GM19351 (cell line): ENCODE results near the gene BAZ1B.
"Not testable (repeated sequence)": the region's sequence is repeated elsewhere in the genome, so short reads cannot be mapped to it uniquely, and the experiment has no call there.

ENCODE experiments used
- ATAC-seq: cut with Tn5 transposase; IDR thresholded peaks from one replicate; pipeline ENCODE4 v1.9.1; 2021; ENCODE audit warnings: mild to moderate bottlenecking, moderate library complexity; ENCODE audit not compliant: unreplicated experiment

BAZ1B gene

DNA sequence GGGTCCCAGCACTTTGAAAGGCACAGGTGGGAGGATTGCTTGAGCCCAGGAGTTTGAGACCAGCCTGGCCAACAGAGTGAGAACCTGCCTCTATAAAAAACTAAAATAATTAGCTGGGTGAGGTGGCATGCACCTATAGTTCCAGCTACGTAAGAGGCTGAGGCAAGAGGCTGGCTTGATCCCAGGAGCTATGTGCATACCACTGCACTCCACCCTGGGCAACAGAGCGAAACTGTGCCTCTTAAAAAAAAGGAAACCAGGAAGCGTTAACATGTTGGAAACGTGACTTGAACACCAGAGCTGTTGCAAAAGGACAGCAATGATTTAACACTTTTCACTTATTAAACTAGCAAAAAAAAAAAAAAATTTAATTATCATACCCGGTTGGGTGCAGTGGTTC lies 12.6 kb downstream of the BAZ1B start:
- no peak for ATAC-seq

DNA sequence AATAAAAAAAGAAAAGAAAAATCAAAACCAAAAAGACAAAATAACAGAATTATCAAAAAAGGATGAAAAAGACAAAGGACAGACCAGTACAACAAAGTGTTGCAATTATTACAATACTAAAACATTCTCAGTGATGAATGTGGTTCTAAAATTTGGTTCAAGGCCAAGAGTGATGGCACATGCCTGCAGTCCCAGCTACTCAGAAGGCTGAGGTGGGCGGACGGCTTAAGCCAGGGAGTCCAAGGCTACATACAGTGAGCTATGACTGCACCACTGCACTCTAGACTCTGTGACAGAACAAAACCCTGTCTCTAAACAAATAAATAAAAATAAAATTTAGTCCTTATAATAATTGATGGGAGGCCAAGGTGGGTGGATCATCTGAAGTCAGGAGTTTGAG lies 14.5 kb downstream of the BAZ1B start:
- ATAC-seq = no peak

DNA sequence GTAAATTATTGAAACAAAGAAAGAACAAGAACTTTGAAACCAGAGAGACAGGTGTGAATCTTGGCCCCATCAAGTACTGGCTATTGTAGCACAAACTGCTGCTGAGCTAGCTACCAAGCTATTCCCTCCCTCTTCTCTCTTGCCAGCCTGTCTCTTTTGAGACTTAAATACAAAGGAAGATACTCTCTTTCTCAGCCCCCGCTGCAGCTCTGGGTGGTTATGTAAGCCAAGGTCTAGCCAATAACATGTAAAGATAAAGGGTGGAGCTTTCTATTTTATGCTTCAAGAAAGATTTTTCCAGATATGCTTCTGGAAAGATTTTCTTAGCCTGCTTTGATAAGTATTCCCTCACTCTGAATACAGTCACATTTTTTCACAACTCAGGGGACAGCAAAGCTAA lies 17.2 kb downstream of the BAZ1B start:
- no peak for ATAC-seq

DNA sequence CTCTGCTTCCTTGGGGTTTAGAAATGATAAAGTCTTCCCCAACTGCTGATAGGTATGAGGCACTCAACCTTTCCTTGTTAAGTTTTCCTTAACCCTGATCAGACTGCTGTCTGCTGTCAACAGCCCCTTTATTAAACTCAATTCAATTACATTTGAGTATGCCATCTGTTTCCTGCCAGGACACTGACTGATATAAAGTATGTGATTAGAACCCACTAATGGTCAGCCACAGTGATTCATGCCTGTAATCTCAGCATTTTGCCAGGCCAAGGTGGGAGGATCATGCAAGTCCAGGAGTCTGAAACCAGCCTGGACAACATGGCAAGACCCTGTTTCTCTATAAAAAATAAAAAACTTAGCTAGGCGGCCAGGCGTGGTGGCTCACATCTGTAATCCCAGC lies 18.1 kb downstream of the BAZ1B start:
- no peak for ATAC-seq

DNA sequence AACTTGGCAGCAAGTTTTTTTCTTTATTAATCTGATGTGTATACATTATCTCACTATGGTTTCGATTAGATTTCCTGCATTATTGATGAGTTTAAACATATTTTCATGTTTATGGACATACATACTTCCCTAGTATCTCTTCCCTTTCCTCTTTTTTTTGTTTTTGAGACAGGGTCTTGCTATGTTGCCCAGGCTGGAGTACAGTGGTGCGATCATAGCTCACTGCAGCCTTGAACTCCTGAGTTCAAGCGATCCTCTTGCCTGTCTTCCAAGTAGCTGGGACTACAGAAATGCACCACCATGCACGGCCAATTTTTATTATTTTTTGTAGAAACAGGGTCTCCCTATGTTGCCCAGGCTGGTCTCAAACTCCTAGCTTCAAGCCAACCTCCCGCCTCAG lies 18.9 kb downstream of the BAZ1B start:
- ATAC-seq = no peak

DNA sequence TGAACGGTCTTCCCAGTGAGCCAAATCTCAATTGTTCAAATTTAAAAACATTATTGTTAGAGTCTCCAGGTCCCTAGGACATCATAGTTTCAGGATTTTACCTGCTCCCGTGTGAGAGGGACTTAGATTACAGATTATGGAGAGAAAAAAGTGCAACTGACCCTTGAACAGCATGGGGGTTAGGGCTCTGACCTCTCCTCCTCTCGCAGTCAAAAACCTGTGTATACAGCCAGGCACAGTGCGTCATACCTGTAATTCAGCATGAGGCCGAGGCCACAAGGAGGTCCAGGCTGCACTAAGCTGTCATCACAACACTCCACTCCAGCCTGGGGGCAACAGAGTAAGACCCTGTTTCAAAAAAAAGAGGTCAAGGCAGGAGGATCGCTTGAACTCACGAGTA lies 25.5 kb downstream of the BAZ1B start:
- ATAC-seq = no peak

DNA sequence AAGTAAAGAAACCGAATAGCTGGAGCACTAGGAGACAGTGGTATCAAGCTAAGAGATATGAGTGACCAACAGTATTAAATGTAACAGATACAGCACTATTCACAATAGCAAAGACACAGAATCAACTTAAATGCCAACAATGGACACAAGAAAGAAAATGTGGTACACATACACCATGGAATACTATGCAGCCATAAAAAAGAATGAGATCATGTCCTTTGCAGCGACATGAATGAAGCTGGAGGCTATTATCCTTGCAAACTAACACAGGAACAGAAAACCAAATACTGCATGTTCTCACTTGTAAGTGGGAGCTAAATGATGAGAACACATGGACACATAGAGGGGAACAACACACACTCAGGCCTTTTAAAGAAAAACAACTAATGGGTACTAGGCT lies 26.6 kb downstream of the BAZ1B start:
- ATAC-seq = not testable (repeated sequence)

DNA sequence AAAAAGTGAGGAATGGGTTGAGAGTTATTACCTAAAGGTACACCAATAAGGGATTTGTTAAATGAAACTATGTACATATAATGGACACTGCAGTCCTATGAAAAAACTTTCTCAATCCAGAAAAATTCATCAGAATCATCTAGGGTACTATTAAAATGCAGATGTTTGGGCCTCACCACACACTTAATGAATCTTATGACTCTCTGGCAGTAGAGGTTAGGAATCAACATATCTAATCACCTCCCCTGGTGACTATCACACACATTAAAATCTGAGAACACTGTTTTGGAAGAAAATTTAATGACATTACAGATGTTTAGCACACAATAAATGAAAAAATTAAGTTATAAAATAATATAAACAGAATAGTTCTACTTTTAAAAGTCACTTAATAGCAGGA lies 32.1 kb downstream of the BAZ1B start:
- ATAC-seq = no peak

DNA sequence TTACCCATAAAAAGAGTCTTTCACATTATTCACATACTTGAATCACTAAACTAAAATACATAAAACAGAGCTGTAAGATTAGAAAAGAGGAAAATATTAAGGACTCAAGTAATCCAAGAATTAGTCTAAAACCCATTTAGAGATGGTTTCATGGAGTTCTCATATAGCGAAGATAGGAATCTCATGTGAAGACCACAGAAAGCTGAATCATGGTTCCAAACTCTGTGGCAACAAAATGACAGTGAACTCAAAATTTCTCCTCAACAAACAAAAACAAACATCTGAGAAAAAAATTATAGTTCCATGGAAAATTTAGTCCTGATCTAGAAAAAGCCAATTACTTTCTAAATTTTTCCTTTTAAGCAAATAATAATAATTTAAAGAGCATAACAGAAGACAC lies 34.6 kb downstream of the BAZ1B start:
- ATAC-seq = no peak

DNA sequence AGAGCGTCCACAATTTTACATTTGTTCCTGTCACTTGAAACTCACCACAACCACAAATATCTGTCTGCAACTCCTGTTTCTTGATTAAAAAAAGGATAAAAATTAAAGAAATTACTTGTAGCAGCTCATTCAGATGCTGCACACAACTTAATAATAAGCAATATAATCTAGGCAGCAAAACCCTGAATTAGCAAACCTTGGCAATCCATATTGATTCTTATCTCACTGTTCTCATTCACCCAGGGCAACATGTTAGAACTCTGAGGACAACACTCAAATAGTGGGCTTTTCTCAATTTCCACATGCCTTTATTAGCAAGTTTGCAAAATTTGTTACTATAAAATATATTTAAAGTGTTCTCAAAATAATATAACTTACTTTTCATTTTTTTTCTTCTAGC lies 38.9 kb downstream of the BAZ1B start:
- no peak for ATAC-seq

DNA sequence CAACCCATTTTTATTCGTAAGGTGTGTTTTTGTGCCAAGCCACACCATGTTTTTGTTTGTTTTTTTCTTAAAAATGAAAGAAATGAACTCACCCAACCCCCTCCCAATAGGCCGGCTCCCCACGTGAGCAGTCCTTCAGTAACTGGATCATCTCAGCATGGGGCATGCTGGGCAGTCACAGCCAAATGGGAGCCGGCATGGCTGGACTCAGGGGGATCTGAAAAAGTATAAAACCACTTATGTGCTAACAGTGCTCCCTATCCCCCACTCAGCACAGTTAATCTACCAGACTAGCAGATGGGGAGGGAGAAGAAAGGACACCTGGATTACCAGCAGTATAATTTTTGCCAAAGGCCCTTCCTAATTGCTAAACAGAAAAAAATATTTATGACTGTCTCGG lies 39.3 kb downstream of the BAZ1B start:
- ATAC-seq = no peak

DNA sequence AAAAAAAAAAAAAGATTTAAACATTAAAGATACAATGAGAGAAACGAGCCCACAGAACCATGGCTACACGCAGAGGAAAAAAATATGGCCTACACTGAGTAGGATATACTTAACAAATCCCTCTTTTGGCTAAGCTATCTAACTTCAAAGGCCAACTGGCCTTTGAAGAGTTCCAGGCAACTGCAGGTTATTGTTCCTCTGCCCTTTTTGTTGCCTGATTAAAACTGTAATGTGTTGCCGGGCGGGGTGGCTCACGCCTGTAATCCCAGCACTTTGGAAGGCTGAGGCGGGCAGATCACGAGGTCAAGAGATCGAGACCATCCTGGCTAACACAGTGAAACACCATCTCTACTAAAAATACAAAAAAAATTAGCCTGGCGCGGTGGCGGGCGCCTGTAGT lies 40.6 kb downstream of the BAZ1B start:
- ATAC-seq = not testable (repeated sequence)

DNA sequence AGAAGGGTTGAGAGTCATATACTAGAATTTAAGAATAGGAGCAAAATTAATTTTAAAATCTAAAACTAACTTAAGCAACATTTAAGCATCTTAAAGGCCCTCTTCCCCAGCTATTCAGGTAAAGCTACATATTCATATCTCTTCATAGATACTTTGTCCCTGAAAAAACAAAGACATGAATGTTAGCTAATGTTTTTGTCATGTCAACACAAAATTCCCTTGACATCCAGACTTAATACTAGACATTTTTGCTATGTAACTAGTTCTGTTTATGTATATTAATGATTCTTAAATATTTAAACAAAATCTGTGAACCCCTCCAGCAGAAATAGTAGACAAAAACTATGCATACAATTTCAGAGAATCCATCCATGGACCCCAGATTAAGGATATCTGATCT lies 43.5 kb downstream of the BAZ1B start:
- no peak for ATAC-seq

DNA sequence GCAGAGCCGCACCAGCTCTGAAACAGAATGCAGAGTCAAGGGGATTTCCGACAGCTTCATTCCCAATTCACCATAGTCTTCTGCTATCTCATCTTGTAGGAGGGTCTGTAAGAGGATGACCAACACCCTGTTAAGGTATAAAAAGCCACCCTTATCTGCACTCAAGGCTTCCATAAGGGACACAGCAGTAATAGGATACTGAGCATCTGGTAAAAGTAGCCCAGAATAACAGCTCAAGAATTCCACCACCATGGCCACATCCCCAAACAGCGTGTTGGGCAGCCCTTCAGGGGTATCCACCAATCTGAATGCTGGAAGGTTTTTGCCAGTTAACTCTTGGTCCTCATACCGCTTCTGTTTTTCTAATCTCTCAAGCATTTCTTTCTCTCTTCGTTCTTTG lies 44.7 kb downstream of the BAZ1B start:
- ATAC-seq = no peak

DNA sequence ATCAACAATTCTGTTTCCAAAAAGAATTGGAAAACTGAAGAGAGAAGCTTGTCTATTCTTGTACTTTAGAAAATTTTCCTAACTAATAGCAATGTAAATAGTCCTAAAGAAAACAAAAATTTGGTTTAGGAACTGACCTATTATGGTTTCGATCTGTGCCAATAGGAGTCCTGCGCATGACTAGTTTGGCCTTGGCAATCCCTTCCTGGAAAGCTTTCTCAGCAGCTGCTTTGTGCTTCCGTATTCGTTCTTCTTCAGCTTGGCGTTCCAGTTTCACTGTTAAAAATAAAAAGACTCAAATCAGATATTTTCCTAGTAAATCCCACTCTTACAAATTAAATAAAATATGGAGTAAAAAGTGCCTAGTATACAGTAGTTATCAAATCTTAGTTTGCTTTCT lies 51.9 kb downstream of the BAZ1B start:
- no peak for ATAC-seq

DNA sequence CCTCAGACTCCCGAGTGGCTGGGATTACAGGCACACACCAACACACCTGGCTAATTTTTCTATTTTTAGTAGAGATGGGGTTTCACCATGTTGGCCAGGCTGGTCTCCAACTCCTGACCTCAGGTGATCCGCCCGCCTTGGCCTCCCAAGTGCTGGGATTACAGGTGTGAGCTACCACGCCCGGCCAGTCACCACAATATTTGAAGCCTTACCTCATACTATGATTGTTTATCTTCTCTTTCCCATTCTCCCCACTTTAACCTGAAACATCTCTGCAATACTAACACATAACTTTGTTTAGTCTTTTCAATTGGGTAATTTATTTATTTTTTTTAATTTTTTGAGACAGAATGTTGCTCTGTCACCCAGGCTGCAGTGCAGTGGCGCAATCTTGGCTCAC lies 55.0 kb downstream of the BAZ1B start:
- not testable (repeated sequence) for ATAC-seq

DNA sequence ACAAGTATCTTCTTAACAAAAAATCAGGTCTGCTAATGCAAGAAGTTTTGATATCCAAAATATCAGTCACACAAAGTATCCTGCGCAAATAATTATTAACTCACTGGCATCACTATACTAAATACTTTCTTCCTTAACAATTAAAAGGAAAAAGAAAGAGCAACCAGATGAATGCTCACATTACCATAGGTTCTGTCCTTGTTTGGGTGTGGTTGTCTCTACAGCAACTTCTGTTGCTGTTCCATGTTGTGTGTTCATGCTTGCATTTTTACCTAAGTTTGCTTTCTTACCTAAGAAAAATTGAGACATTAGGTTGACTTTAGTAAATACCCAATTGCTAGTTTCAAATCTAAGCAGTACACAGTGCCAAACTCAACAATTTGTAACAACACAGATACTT lies 56.0 kb downstream of the BAZ1B start:
- ATAC-seq = no peak

DNA sequence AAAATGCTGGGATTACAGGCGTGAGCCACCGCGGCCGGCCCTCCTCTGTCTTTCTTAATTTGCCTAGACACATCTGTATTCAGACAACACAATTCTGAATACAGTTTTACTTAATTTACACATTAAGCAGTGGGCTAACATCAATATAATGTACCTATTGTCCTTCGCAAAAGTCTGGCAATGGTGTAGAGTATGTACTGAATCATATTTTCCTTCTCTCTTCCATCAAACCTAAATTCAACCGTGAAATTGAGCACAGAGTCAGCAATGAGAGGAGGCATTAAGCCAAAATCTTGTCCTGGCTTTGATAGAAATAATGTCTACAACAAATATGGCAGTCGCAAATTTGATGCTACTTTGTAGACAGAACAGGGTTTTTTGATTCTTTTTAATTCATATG lies 58.1 kb downstream of the BAZ1B start:
- ATAC-seq = no peak

DNA sequence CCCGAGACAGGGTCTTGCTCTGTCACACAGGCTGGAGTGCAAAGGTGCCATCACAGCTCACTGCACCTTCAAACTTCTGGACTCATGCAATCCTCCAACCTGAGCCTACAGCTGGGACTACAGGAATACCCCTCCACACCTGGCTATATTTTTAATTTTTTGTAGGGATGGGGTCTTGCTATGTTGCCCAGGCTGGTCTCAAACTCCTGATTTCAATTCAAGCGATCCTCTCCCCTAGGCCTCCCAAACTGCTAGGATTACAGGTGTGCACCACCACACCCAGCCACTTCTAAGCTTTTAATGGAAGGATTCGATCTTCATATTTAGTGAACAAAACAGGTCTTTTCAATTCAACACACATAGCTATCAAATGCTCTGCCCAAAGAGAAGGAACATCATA lies 58.8 kb downstream of the BAZ1B start:
- no peak for ATAC-seq

DNA sequence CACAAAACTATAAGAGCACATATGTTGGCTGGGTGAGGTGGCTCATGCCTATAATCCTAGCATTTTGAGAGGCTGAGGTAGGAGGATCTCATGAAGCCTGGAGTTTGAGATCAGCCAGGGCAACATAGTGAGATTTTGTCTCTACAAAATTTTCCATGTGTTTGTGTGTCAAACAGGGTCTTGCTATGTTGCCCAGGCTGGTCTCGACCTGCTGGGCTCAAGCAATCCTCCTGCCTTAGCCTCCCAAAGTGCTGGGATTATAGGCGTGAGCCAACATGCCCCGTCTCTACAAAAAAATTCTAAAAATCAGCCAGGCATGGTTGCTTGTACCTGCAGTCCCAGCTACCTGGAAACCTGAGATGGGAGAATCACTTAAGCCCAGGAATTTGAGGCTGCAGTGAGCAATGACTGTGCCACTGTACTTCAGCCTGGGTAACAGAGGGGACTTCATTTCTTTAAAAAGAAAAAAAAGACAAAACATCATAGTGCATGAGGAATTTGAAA lies 60.3 kb downstream of the BAZ1B start:
- no peak for ATAC-seq

DNA sequence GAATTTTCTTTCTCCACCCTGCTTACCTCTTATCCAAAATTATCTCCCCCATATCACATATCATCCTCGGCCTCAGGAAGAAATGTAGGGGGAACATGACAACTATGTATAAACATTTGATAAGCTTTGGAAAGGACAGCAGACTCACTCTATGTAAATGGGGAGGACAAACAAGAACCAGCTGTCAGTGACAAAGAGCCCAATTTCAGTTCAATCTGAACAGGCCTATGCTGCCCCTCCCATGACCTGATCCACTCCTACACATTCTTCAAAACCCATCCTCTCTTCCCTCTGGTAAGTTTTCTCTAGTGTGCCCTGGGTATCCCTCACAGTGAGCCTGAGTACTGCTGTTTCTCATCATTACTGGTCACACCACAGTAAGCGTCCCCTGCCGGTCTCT lies 67.7 kb downstream of the BAZ1B start:
- ATAC-seq = no peak

DNA sequence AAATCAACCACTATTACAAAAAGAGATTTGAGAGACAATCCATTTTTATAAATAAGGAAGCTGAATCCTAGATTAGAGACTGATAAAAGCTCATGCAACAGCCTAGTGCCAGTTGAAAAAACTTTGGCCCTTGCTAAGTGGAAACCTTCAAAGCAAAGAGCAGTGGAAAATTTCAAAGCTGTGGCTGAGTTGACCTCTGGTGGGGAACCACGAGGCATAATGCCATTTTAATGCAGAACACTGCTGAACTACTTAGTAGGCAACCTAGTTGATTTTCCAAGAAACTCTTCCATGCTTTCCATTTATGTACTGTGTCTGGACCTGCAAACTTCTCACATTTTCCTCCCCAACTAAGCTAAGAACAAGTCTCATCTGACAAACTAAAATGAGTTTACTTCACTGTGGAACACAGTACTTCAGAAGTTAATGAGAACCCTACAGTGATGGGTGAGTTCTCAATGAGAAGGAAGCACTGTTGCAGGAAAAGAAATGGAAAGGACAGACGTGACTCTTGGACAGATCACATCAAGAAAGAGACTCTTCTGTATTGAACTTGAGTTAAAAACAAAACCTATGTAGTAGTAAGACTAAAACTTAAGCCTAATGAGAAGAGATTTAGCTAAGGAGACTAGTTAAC lies 69.0 kb downstream of the BAZ1B start:
- no peak for ATAC-seq

DNA sequence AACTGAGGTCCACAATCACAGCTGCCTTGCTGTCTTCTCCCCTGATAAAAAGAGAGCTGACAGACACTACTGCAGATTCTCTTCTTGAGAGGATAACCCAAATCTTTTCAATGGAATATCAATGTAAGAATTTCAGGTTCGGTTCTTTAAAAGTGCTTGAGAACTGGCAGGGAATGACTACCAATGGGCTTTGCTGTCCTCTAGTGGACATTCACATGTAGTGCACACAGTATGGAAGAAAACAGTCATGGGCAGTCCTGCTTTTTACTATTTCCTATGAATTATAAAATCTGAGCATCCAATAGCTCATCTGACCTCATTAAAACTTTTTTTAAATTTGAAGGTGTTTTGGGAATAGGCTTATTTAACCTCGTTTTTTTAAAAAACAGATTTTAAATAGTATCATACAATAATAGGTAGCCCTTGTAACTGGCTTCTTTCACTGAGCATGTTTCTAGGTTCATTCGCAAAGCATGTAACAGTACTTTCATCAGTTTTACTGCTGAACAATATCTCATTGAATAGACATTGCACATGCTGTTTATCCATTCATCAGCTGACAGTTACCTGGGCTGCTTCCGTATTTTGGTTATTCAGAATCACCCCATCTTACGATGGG lies 70.2 kb downstream of the BAZ1B start:
- ATAC-seq = no peak
